HTERT RPE-1 (cell line): ENCODE measurements around the gene WDR18.

Experiments
- in situ Hi-C: fragments of 300-500 bp; cut with MboI; formaldehyde crosslinking; loops from 4 replicates; pipeline ENCODE4 v1.14.3; 2020; ENCODE audit warnings: low sequenced_read_pairs

WDR18 gene

GRCh38 chr19:1040476-1041271 is 56.5 kb downstream of the WDR18 start:
- in situ Hi-C loops, result no loop called here

DNA sequence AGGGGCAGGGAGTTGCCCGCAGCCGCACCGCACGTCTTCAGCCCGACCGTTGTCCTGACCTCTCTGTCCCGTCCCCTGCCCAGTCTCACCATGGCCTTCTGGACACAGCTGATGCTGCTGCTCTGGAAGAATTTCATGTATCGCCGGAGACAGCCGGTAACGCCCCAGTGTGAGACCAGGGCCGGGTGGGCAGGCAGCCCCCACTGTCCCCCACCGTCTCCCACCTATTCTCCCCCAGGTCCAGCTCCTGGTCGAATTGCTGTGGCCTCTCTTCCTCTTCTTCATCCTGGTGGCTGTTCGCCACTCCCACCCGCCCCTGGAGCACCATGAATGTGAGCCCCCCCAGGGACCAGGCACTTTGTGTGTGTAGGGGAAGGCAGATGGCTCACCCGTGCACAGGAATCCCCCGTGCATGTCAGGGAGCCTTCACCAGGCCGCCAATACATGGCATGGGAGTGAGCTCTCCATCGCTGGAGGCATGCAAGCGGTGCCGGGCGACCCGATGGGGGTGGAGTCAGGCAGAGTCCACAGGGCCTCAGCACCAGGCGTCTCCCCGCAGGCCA is 57.2 kb downstream of the WDR18 start:
- in situ Hi-C loops, result no loop called here

DNA sequence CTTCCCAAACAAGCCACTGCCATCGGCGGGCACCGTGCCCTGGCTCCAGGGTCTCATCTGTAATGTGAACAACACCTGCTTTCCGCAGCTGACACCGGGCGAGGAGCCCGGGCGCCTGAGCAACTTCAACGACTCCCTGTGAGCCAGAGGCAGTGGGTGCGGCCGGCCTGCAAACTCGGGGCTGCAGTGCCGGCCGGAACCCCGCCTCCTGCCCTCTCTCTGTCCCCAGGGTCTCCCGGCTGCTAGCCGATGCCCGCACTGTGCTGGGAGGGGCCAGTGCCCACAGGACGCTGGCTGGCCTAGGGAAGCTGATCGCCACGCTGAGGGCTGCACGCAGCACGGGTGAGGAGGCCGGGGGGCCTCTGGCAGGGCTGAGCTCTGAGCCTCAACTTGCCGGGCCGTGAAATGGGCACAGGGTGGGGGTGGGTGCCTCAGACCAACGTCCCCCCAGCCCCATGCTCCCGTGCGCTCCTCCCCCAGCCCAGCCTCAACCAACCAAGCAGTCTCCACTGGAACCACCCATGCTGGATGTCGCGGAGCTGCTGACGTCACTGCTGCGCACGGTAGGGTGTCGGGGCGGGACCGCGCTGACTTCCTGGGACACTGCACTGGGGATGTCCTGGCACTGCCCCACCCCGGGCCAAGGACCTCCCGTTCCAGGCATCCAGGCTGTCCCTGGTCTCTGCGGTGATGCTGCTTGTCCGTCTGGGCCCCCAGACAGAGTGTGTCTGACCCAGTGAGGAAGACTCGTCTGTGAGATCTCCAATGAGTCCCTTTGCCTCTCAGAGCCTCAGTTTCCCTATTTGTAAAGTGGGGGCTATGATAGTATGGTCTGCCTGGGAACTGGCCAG is 57.9 kb downstream of the WDR18 start:
- in situ Hi-C loops, result no loop called here

DNA sequence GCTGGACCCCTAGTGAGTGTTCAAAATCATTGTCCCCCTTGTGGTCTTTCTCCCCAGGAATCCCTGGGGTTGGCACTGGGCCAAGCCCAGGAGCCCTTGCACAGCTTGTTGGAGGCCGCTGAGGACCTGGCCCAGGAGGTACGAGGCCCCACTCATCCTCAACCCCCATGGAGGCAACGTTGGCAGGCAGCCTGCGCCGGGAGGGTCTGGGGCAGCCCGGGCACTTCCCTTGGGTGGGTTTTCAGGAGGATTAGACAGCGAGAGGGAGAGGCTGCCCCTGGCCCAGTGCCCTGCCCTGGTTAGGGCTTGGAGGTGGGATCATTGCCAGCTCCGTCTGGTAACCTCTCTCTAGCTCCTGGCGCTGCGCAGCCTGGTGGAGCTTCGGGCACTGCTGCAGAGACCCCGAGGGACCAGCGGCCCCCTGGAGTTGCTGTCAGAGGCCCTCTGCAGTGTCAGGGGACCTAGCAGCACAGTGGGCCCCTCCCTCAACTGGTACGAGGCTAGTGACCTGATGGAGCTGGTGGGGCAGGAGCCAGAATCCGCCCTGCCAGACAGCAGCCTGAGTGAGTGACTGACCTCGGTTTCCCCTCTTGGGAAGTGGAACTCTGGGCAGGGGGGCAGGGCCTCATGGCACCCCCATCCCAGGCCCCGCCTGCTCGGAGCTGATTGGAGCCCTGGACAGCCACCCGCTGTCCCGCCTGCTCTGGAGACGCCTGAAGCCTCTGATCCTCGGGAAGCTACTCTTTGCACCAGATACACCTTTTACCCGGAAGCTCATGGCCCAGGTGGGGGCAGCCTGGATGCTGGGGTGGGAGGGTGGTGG is 58.8 kb downstream of the WDR18 start:
- in situ Hi-C loops, result no loop called here
